Smooth muscle cell (in vitro differentiated cells): ENCODE data around the gene PAX8. TPM values are rescaled to one million over a fixed set of nuclear protein-coding genes. Genes with fewer than 3 reads are reported as not detected.

Experiments used
- DNase-seq: peaks from one replicate; lab custom pipeline; 2025; ENCODE audit not compliant: unreplicated experiment; lab: John Stamatoyannopoulos, UW
- H2AFZ ChIP-seq: fragments of 200-600 bp; sonication (generic); 2 replicates; pipeline ENCODE4 v1.6.0; 2016; ENCODE audit warnings: antibody characterized with exemption, low read depth, mild to moderate bottlenecking
- H3F3A ChIP-seq: fragments of 200-600 bp; sonication (generic); 2 replicates; pipeline ENCODE4 v1.6.0; 2017; ENCODE audit warnings: antibody characterized with exemption, low read depth
- H3K27ac ChIP-seq: fragments of 200-600 bp; sonication (generic); 2 replicates; pipeline ENCODE4 v1.5.1; 2016; ENCODE audit warnings: low read depth, mild to moderate bottlenecking
- H3K27me3 ChIP-seq: fragments of 200-600 bp; sonication (generic); 2 replicates; pipeline ENCODE4 v1.6.1; 2016; ENCODE audit warnings: low read depth, mild to moderate bottlenecking
- H3K36me3 ChIP-seq: fragments of 200-600 bp; sonication (generic); 2 replicates; pipeline ENCODE4 v1.5.1; 2016; ENCODE audit warnings: low read depth
- H3K4me1 ChIP-seq: fragments of 200-600 bp; sonication (generic); 2 replicates; pipeline ENCODE4 v1.5.1; 2016; ENCODE audit warnings: low read depth
- H3K4me2 ChIP-seq: fragments of 200-600 bp; sonication (generic); 2 replicates; pipeline ENCODE4 v1.6.0; 2016; ENCODE audit warnings: mild to moderate bottlenecking
- H3K4me3 ChIP-seq: fragments of 200-600 bp; sonication (generic); 2 replicates; pipeline ENCODE4 v1.5.1; 2016; ENCODE audit warnings: mild to moderate bottlenecking
- H3K79me2 ChIP-seq: fragments of 200-600 bp; sonication (generic); 2 replicates; pipeline ENCODE4 v1.6.0; 2016; ENCODE audit warnings: low read depth, mild to moderate bottlenecking
- H3K9ac ChIP-seq: fragments of 200-600 bp; sonication (generic); 2 replicates; pipeline ENCODE4 v1.6.0; 2016; ENCODE audit warnings: low read depth
- H3K9me3 ChIP-seq: fragments of 200-600 bp; sonication (generic); replicated peaks from 2 replicates; pipeline ENCODE4 v1.5.1; 2016; ENCODE audit warnings: low read depth
- H4K20me1 ChIP-seq: fragments of 200-600 bp; sonication (generic); 2 replicates; pipeline ENCODE4 v1.6.0; 2016; ENCODE audit warnings: low read depth
- WGBS: methylation state at CpG from one replicate; pipeline ENCODE4 v1.1.7; 2016; ENCODE audit warnings: low lambda C conversion rate; 5-methylcytosine and 5-hydroxymethylcytosine counted together
- polyA plus RNA-seq: library from polyadenylated mRNA; unstranded; fragments of >200 nt; fragmentation: Nextera tagmentation; extraction: Ambion mirVana; gene quantifications from 2 replicates; pipeline ENCODE4 v1.2.1, GENCODE V29; 2016
- total RNA-seq: library from RNA; depleted of rRNA; stranded (reverse); fragments of >200 nt; gene quantifications from 2 replicates; pipeline ENCODE4 v1.2.3, GENCODE V29; 2014
- TF ChIP-seq, protein P1 (sequence below): fragments of 200-600 bp; sonication (generic); IDR thresholded peaks from 2 replicates; pipeline ENCODE4 v1.5.1; 2017; ENCODE audit warnings: borderline replicate concordance, mild to moderate bottlenecking, antibody characterized with exemption; ENCODE audit not compliant: insufficient read depth, poor library complexity, severe bottlenecking

PAX8 gene
- total and polyA plus RNA-seq, 2 experiments from 2014 or later, result not detected

GRCh38 chr2:113219525-113219888 lies 59.2 kb downstream of the PAX8 start:
- no peak for DNase-seq
- no peak overlapping the region for H3K27ac ChIP-seq
- H4K20me1 ChIP-seq, result no peaks in the 10 kb centered on the region
- no peaks in the 10 kb centered on the region for H3K9me3 ChIP-seq
- WGBS, result 84% methylated on average over 5 of the region's 5 CpGs
- no peaks in the 10 kb centered on the region for H3K79me2 ChIP-seq
- no peak overlapping the region for H3K9ac ChIP-seq
- no peaks in the 10 kb centered on the region for H3K27me3 ChIP-seq
- no peak overlapping the region for H3K4me3 ChIP-seq
- no peaks in the 10 kb centered on the region for H3K4me1 ChIP-seq
- H3F3A ChIP-seq, result no peaks in the 10 kb centered on the region
- no peaks in the 10 kb centered on the region for H3K36me3 ChIP-seq
- H2AFZ ChIP-seq, result no peak overlapping the region
- H3K4me2 ChIP-seq, result no peak overlapping the region
- TF ChIP-seq, protein P1, sequence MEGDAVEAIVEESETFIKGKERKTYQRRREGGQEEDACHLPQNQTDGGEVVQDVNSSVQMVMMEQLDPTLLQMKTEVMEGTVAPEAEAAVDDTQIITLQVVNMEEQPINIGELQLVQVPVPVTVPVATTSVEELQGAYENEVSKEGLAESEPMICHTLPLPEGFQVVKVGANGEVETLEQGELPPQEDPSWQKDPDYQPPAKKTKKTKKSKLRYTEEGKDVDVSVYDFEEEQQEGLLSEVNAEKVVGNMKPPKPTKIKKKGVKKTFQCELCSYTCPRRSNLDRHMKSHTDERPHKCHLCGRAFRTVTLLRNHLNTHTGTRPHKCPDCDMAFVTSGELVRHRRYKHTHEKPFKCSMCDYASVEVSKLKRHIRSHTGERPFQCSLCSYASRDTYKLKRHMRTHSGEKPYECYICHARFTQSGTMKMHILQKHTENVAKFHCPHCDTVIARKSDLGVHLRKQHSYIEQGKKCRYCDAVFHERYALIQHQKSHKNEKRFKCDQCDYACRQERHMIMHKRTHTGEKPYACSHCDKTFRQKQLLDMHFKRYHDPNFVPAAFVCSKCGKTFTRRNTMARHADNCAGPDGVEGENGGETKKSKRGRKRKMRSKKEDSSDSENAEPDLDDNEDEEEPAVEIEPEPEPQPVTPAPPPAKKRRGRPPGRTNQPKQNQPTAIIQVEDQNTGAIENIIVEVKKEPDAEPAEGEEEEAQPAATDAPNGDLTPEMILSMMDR, result no peak

- TF ChIP-seq, protein P1, result no peak
- Histone ChIP-seq H3K4me1 (no peaks in the 10 kb centered on the region), H3K9me3 (no peaks in the 10 kb centered on the region), H3K4me3 (no peak overlapping the region), H3K27me3 (no peaks in the 10 kb centered on the region), H3F3A (no peaks in the 10 kb centered on the region), H2AFZ (no peak overlapping the region), H3K27ac (no peak overlapping the region), H3K36me3 (no peaks in the 10 kb centered on the region), H4K20me1 (no peaks in the 10 kb centered on the region), H3K4me2 (no peak overlapping the region), H3K9ac (no peak overlapping the region), H3K79me2 (no peaks in the 10 kb centered on the region)
- WGBS, result 98% methylated on average over 2 of the region's 2 CpGs
- DNase-seq, result no peak
These were observed 59.7 kb downstream of the PAX8 start for GRCh38 chr2:113219092-113219441.

- H3K4me2 ChIP-seq, result no peak overlapping the region
- no peaks in the 10 kb centered on the region for H3K4me1 ChIP-seq
- no peak overlapping the region for H3K27ac ChIP-seq
- no peaks in the 10 kb centered on the region for H3F3A ChIP-seq
- no peaks in the 10 kb centered on the region for H3K36me3 ChIP-seq
- H3K4me3 ChIP-seq, result no peak overlapping the region
- no peaks in the 10 kb centered on the region for H3K9me3 ChIP-seq
- no peaks in the 10 kb centered on the region for H3K27me3 ChIP-seq
- TF ChIP-seq, protein P1, result no peak
- DNase-seq, result no peak
- 66% methylated on average over 8 of the region's 8 CpGs for WGBS
- no peaks in the 10 kb centered on the region for H3K79me2 ChIP-seq
- no peak overlapping the region for H2AFZ ChIP-seq
- no peak overlapping the region for H3K9ac ChIP-seq
- H4K20me1 ChIP-seq, result no peaks in the 10 kb centered on the region
These were observed 60.2 kb downstream of the PAX8 start for GRCh38 chr2:113218283-113219091.
